ENCODE data around the gene MIGA2.

DNA sequence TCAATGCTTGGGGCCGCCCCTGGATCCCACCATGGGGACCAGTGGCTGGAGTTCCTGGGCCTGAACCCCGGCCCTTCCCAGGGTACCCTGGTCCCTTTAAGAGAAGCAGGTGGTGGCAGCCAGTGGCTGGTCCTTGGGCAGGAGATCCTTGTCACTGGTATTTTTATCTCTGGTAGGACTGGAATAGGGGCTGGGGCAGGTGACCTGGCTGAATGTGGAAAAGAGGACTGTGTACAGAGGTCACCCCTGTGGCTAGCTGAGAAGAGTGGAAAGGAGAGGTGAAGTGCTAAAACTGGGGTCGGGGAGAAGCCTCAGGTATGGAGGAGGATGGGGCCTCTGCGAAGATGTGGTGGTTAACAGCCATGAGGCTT, 67.2 kb downstream of the MIGA2 start:
- TF ChIP-seq, protein P1, sequence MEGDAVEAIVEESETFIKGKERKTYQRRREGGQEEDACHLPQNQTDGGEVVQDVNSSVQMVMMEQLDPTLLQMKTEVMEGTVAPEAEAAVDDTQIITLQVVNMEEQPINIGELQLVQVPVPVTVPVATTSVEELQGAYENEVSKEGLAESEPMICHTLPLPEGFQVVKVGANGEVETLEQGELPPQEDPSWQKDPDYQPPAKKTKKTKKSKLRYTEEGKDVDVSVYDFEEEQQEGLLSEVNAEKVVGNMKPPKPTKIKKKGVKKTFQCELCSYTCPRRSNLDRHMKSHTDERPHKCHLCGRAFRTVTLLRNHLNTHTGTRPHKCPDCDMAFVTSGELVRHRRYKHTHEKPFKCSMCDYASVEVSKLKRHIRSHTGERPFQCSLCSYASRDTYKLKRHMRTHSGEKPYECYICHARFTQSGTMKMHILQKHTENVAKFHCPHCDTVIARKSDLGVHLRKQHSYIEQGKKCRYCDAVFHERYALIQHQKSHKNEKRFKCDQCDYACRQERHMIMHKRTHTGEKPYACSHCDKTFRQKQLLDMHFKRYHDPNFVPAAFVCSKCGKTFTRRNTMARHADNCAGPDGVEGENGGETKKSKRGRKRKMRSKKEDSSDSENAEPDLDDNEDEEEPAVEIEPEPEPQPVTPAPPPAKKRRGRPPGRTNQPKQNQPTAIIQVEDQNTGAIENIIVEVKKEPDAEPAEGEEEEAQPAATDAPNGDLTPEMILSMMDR (IDR thresholded peaks at IDR 0.05), result no peak
- TF ChIP-seq POLR2A (IDR thresholded peaks at IDR 0.05), result no peak
- no peak for TF ChIP-seq EP300 (IDR thresholded peaks at IDR 0.05)

Data from tibial nerve (tissue), 4 donors.